ENCODE results near the gene ALS2.
"Not testable (repeated sequence)": the region's sequence is repeated elsewhere in the genome, so short reads cannot be mapped to it uniquely, and the experiment has no call there.

ALS2 gene

DNA sequence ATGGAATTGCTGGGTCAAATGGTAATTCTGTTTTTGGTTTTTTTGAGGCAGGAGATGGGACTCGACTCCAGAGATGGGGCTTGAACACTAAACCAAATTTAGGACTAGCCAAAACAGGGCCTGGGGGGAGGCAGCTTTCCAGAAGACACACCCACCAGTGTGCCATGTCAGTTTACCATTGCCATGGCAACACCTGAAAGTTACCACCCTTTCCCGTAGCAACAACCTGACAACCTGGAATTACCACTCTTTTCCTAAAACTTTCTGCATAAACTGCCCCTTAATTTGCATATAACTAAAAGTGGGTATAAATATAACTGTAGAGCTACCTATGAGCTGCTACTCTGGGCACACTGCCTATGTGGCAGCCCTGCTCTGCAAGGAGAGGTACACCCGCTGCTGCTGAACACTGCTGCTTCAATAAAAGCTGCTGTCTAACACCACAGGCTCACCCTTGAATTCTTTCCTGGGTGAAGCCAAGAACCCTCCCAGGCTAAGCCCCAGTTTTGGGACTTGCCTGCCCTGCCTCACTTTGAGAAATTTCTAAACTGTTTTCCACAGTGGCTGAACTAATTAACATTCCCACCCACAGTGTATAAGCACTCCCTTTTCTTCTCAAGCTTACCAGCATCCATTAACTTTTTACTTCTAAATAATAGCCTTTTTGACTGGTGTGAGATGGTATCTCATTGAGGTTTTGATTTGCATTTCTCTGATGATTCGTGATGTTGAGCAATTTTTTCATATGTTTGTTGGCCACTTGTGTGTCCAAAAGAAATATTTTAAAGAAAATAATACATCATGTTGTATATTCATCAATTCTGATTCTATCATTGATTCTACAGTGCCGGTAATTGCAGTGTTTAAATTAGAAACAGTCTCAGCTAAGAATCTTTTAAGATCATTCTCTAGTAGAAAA lies 36.2 kb upstream of the ALS2 start:
- no peak for DNase-seq (ENCODE audit: low spot score)
- TF ChIP-seq, protein P1, sequence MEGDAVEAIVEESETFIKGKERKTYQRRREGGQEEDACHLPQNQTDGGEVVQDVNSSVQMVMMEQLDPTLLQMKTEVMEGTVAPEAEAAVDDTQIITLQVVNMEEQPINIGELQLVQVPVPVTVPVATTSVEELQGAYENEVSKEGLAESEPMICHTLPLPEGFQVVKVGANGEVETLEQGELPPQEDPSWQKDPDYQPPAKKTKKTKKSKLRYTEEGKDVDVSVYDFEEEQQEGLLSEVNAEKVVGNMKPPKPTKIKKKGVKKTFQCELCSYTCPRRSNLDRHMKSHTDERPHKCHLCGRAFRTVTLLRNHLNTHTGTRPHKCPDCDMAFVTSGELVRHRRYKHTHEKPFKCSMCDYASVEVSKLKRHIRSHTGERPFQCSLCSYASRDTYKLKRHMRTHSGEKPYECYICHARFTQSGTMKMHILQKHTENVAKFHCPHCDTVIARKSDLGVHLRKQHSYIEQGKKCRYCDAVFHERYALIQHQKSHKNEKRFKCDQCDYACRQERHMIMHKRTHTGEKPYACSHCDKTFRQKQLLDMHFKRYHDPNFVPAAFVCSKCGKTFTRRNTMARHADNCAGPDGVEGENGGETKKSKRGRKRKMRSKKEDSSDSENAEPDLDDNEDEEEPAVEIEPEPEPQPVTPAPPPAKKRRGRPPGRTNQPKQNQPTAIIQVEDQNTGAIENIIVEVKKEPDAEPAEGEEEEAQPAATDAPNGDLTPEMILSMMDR (IDR thresholded peaks at IDR 0.05; ENCODE audit: extremely low read depth, insufficient read depth, missing control alignments): no peak
- in situ Hi-C loops (cut with MboI; ENCODE audit: low pct_unique_long_range_greater_than_20kb, low sequenced_read_pairs, unreplicated experiment): no loop called here

DNA sequence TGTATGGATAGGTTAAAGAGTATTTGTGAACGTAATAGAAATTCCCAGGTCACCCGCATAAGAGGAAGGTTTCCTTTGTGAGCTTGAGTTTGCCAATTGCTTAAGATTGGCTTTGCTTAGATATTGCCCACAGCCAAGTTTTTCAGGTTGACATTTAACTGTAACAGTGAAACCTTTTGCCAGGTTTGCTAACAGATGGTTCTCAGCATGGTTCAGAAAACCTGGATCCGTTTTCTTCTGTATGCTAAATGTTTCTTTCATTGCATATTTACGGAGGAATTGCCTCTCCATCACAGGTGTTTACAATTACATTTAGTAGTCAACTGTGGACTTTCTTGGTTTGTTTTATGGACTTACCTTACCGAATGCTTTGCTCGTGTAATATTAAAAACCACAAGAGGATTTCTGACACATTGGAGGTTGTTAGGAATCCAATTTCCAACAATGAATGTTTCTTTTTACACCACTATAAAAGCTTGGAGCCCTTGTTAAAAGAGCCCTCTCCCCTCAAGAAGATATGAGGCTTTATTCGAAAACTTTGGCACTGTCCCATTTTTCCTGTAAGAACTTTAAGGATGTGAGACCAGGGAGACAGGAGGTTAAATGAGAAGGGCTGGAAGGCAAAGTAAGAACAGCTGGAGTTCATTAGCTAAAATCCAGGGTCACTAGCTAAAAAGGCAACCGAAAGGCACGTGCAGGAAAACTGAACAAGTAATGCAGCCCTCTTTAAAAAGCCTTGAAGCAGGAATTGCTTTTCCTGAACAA lies 33.4 kb upstream of the ALS2 start:
- in situ Hi-C loops (cut with MboI; ENCODE audit: low pct_unique_long_range_greater_than_20kb, low sequenced_read_pairs, unreplicated experiment): no loop called here
- no peak for DNase-seq (ENCODE audit: low spot score)
- TF ChIP-seq, protein P1 (IDR thresholded peaks at IDR 0.05; ENCODE audit: extremely low read depth, insufficient read depth, missing control alignments): no peak

DNA sequence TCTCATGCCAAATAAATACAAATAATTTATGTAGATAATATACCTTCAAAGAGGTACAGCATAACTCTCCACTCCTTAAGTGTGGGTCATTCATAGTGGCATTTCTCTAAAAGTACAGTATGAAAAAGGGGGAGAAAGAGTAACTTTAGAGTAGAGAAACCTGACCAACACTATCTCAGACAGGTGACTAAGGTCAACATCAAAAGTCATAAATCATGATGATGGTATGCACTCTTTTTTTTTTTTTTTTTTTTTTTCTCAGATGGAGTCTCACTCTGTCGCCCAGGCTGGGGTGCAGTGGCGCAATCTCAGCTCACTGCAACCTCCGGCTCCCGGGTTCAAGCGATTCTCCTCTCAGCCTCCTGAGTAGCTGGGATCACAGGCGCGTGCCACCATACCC lies 29.9 kb upstream of the ALS2 start:
- DNase-seq (ENCODE audit: low spot score); in situ Hi-C loops (cut with MboI; ENCODE audit: low pct_unique_long_range_greater_than_20kb, low sequenced_read_pairs, unreplicated experiment): not testable (repeated sequence)

DNA sequence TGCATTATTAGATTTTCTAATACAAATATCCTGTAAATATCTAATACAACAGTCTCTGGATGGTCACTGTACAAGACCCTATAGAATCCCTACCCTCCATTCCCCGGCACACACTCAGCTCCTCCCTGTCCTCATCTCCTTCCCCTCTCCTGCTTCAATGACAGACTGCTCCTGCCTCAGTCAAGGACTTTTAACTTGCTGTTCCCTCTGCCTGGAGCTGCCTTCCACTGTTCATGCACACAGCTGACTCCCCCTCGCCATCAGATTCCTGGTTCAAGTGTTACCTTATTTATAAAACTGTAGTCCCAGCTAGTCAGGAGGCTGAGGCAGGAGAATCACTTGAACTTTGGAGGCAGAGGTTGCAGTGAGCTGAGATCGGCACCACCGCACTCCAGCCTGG lies 28.9 kb upstream of the ALS2 start:
- DNase-seq (ENCODE audit: low spot score): no peak
- TF ChIP-seq, protein P1 (IDR thresholded peaks at IDR 0.05; ENCODE audit: extremely low read depth, insufficient read depth, missing control alignments): no peak
- in situ Hi-C loops (cut with MboI; ENCODE audit: low pct_unique_long_range_greater_than_20kb, low sequenced_read_pairs, unreplicated experiment): no loop called here

DNA sequence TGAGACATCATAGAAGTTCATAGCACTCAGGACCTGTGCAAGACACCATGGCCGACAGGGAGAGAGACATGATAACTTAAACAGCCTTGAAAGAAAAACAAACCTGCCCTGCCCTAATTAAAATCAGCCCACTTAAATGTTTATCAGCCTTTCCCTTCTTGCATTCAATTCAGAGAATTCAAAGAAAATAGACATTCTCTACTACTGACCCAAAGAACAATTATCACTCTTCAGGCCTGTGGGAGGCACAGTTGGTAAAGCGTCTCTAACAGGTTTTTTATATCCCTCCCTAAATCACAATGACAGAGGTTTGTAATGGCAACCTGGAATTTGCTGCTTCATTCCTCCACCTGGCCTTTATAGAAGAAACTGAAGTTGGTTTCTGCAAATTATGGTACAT lies 27.3 kb upstream of the ALS2 start:
- in situ Hi-C loops (cut with MboI; ENCODE audit: low pct_unique_long_range_greater_than_20kb, low sequenced_read_pairs, unreplicated experiment): no loop called here
- TF ChIP-seq, protein P1 (IDR thresholded peaks at IDR 0.05; ENCODE audit: extremely low read depth, insufficient read depth, missing control alignments): no peak
- DNase-seq (ENCODE audit: low spot score): no peak

DNA sequence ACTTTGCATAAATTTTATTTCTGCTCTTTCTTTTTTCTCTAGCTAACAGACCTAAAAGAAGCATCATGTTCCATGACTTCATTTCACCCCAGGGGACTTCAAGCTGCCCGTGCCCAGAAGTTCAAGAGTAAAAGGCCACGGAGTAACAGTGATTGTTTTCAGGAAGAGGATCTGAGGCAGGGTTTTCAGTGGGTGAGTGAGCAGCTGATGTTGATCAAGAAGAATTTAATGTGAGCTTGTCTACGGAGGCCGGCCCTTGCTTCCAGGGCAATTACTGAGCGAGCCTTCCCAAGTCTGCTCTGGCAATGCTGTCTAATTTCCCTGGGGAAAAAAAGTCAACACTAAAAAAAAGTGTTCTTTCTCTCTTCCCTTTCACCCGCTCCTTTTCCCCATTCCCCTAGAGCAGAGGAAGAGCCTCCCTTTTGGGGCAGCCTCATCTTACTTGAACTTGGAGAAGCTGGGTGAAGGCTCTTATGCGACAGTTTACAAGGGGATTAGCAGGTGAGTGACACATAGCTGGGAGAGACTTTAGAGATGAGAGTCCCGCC lies 26.8 kb upstream of the ALS2 start:
- TF ChIP-seq, protein P1 (IDR thresholded peaks at IDR 0.05; ENCODE audit: extremely low read depth, insufficient read depth, missing control alignments): no peak

More for the DNA sequence above, 26.8 kb upstream of the ALS2 start:
- DNase-seq (ENCODE audit: low spot score): no peak
- in situ Hi-C loops (cut with MboI; ENCODE audit: low pct_unique_long_range_greater_than_20kb, low sequenced_read_pairs, unreplicated experiment): no loop called here
